DMS53 treated with DMSO at 0.1 percent for 48 hours (cell line): Measurements from ENCODE around the gene TBC1D22A.

Experiments used
- DNase-seq: peaks from one replicate; lab custom pipeline; 2025; ENCODE audit not compliant: unreplicated experiment; lab: John Stamatoyannopoulos, UW

TBC1D22A gene

DNA sequence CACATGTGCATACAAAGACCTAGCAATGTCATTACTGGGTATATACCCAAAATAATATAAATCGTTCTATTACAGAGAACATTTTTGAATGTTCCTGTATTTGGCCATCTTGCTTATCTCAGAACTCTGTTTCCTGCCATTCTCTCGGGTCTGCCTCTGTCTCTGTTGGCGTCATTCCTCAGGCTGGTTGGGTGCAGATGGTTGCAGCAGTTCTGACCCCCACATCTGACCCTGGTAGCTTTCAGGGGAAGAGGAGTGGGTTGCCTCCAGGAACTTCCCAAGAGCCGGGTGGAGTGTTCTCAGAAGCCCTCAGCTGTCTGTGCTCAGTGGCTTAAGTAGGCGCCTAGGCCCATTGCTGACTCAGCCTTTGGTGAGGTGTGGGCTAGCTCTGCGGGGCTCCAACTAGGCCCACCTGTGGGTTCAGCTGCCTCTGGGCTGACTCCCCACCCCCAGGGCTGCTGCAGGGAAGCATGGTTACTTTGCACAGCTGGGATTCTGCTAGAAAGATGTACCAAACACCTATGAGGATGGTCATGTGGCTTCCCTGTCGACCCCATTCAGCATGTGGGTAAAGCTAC lies 114.0 kb downstream of the TBC1D22A start:
- no peak for DNase-seq

DNA sequence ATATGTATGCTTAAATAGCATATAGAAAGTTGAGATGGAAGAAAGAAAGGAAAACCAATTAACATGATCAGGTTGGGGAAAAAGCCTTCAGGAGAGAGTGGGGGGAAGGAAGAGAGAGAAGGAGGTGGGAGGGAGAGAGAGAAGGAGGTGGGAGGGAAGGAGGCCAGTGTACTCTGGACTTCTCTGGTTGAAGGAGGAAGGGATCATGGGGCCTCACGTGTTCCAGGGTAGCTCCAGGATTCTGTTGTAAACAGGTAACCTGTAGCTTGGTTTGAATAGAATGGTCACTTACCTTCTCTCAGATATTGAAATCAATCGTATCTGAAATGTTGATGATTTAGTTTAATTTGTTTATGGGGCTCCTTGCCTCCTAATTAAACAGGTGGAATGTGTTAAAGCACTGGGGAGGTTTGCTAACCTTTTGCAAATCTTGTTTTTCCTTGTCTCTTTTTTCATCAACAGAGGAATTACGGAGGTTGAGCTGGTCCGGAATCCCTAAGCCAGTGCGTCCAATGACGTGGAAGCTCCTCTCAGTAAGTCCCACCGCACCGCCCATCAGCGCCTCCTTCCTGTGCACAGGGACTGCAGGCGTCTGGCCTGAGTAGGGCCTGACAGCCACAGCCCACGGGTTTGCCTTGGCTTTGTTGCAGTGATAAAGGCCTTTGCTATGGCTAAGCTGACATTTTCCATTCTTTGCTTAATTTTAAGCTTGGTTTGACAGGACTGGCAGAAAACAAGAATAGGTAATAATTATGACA lies 115.9 kb downstream of the TBC1D22A start:
- DNase-seq = no peak

GRCh38 chr22:46879083-46879482 lies 116.6 kb downstream of the TBC1D22A start:
- no peak for DNase-seq

GRCh38 chr22:46881373-46882118 lies 119.1 kb downstream of the TBC1D22A start:
- DNase-seq = no peak

- no peak for DNase-seq
Observed at GRCh38 chr22:46883092-46883910, 120.9 kb downstream of the TBC1D22A start.

- no peak for DNase-seq
Observed at GRCh38 chr22:46884365-46884764, 121.9 kb downstream of the TBC1D22A start.

GRCh38 chr22:46887978-46888377 lies 125.5 kb downstream of the TBC1D22A start:
- no peak for DNase-seq

- DNase-seq = no peak
Observed at GRCh38 chr22:46890819-46891218, 128.4 kb downstream of the TBC1D22A start.

DNA sequence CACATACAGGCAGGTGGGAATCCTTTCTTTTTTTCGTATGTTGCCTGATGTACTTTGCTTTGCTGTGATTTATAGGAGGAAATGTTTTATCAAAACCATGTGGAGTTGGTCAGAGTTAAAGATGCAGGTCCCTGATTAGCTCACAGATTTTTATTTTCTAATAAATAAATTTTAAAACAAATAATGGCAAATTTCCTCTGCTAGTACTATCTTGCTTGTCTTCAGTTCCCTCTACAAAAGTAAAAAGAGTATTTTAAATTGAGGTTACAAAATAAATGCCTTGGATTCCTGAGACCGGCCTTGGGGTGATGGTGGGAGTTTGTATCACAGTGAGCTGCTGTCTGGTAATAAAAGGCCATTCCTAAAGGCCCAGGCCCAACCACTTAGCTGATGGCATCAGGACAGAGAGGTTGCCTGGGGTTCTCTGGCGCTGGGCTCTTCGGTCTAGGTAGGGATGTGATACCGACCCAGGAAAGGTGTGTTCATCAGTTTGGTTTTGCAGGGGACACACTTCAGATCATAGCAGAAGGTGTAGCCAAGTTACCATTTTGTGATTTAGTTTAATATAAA lies 129.0 kb downstream of the TBC1D22A start:
- no peak for DNase-seq

DNA sequence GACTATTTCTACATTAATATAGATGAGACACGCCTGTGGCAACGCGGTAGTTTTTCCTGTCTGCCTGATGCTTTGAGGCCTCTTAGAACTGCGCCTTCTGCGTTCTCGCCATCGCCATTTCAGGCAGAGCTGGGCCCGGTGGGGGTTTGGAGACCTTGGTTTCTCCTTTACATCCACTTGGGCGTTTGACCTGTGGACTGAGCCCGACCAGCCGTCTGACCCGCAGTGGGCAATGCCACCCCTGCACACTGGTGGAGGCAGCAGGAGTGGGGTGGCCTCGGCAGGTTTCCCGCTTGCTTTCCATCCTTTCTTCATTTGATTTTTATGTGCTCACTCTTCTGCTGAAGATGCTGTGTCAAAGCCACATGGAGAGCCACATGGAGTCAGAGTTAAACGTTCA lies 130.4 kb downstream of the TBC1D22A start:
- no peak for DNase-seq

DNA sequence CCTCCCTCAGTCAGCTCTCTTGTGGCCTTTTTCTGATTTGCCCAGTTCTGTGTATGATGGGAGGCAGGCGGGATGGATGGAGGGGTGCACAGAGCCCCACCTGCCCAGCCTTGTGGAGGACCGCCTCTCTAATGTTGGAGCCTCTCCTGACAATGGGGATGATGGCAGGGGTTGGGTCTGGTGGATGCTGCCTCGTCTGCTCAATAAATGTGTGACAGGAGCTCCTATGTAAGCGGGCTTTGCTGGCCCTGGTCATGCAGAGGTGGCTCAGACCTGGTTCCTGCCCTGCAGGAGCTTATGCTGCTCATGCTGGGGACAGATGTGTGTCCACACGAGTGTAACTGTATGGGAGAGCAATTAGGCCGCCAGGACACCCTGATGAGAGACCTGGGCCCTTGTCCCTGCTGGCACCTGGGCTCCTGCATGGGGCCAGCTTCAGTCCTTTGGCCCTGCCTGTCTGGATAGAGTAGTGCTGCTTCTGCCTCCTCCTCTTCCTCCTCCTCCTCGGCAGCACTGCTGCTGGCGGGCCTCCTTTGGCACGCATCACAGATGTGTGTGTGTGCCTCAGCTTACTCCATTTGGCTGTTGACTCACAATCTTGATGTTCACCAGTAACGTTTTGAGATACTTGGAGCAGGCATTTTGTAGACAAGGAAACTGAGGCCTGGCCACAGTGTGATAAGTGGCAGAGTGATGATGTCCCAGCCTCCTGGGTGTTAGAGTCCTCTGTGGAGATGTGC lies 131.0 kb downstream of the TBC1D22A start:
- no peak for DNase-seq

DNA sequence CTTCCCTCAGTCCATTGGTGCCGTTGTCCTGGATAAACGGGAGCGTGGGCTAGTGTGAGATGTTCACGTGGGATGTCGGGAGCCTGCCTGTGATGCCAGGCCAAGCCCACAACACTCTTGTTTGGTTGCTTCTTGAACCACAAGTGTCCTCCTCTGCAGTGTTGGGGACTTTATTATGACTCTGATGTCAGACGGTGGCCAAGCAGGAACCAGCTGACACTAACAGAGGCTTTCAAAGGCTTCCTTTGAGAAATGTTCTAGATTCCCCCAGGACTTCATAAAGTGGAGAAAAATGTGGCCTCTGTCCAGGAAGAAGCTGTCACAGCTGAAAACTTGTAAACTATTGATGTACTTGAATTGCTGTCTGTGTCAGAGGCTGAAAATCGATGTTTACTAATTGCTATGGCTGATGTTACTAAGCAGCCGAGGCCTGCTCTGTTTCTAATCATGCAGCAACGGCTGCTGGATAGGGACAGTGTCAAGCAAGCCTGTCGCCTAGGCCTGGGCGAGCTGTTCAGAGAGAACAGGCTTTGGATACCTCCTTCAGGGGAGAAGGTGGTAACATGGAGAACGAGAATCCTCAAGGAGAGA lies 131.7 kb downstream of the TBC1D22A start:
- DNase-seq = no peak

- DNase-seq = no peak
Observed at GRCh38 chr22:46894851-46895640, 132.6 kb downstream of the TBC1D22A start.

DNA sequence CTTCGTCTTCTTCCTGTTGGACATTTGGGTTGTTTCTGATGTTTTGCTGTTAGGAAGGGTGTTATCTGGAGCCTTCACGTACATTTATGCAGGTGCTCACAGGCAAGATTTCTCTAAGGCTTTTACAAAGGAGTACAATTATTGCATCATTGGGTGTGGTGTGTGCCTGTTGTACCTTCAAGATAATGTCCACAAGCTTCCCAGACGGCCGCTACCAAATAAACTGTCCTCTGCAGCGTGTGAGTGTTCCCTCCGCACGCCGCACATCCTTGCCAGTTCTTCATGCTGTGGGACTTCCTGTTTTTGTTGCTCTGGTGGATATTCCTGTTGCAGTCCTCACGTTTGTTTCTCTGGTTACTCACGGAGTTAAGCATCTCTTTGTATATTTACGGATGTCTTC lies 133.3 kb downstream of the TBC1D22A start:
- DNase-seq = no peak

DNA sequence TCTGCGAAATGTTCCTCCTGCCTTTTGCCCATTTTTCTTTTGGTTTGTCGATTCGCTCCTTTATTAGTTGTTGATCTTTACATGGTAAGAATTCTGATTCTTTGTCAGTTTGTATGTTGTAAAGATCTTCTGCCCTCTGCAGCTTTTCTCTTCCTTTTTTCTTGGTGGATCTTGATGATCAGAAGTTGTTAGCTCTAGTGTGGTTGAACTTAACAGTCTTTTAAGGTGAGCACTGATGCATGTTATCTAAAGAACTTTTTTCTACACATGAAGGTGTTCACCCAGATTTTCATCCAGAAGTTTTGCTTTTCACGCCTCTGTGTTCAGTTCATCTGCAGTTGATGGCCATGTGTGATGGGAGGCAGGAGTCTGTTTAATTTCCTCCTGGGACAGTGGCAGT lies 133.7 kb downstream of the TBC1D22A start:
- DNase-seq = no peak

- no peak for DNase-seq
Observed at GRCh38 chr22:46896568-46897245, 134.3 kb downstream of the TBC1D22A start.

GRCh38 chr22:46897246-46897623 lies 134.8 kb downstream of the TBC1D22A start:
- DNase-seq = no peak

DNA sequence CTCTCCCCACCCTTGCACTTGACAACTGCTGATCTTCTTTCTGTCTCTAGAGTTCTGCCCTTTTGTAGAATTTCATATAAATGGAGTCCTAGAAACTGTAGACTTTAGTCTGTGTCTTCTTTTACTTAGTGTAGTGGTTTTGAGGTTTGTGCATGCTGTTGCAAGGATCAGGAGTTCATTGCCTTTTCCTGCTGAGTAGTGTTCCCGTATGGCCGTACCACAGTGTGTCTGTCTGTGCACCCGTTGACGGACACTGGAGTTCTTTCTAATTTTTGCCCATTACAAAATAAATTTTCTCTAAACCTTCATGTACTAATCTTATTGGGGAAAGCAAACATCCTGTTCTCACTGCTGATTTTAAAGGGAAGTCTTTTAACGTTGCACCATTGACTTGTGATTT lies 138.1 kb downstream of the TBC1D22A start:
- DNase-seq = no peak

- no peak for DNase-seq
Observed at GRCh38 chr22:46902436-46902835, 140.0 kb downstream of the TBC1D22A start.
